Thyroid gland (tissue), 4 donors: ENCODE results near the gene RNGTT. TPM values are rescaled to one million over a fixed set of nuclear protein-coding genes. Genes with fewer than 3 reads are reported as not detected.

Source experiments
- DNase-seq, 2 donors: peaks; one replicate each; pipeline ENCODE4 v3.0.0-alpha.2; 2019
- H3K27ac ChIP-seq, 3 donors: fragments of 200-600 bp; sonication (generic); 1 replicate in 2 of 3; 2 replicates in 1 of 3; pipeline ENCODE4 v1.5.1; 2016 to 2019; ENCODE audit warnings: mild to moderate bottlenecking in 1 of 3, moderate library complexity in 1 of 3
- H3K27me3 ChIP-seq: fragments of 200-600 bp; sonication (generic); one replicate; pipeline ENCODE4 v1.5.1; 2019
- H3K36me3 ChIP-seq, 2 donors: fragments of 200-600 bp; sonication (generic); one replicate each; pipeline ENCODE4 v1.5.1; 2016 to 2019
- H3K4me1 ChIP-seq, 2 donors: fragments of 200-600 bp; sonication (generic); one replicate each; pipeline ENCODE4 v1.5.1; 2017 to 2019
- H3K4me3 ChIP-seq, 3 donors: fragments of 200-600 bp; sonication (generic); replicated peaks in 1 of 3; 1 replicate in 2 of 3; 2 replicates in 1 of 3; pipeline ENCODE4 v1.5.1; 2016; ENCODE audit warnings: mild to moderate bottlenecking in 1 of 3
- H3K9me3 ChIP-seq: fragments of 200-600 bp; sonication (generic); one replicate; pipeline ENCODE4 v1.5.1; 2017
- CTCF ChIP-seq, 6 experiments: fragments of 200-600 bp in 3 of 6; fragments of 450-650 bp in 3 of 6; sonication (generic) in 3 of 6; IDR thresholded peaks; one replicate each; pipeline ENCODE4 v1.5.1; 2016 to 2019; ENCODE audit warnings: antibody characterized with exemption in 6 of 6, mild to moderate bottlenecking in 2 of 6, inconsistent platforms in 1 of 6, moderate library complexity in 1 of 6
- POLR2A ChIP-seq, 2 donors: fragments of 450-650 bp; IDR thresholded peaks; one replicate each; pipeline ENCODE4 v1.6.1; 2017; ENCODE audit warnings: antibody characterized with exemption in 2 of 2, mild to moderate bottlenecking in 2 of 2, moderate library complexity in 1 of 2
- WGBS, 2 donors: methylation state at CpG; one replicate each; pipeline ENCODE4 v1.1.5; 2017; 5-methylcytosine and 5-hydroxymethylcytosine counted together
- intact Hi-C: fragments of 100-400 bp; cut with DNase I; formaldehyde crosslinking; loops from one replicate; pipeline ENCODE4 v1.15.1; 2023
- total RNA-seq, 4 donors: library from RNA; depleted of rRNA; stranded (reverse); fragments of >200 nt; gene quantifications; one replicate each; pipeline ENCODE4 v1.2.3, GENCODE V29; 2016

RNGTT gene
- total RNA-seq, 4 donors from 2014 or later = 19.1 to 31.4 (median 24.8) TPM

- WGBS, 2 donors = 96% methylated on average over 2 of the region's 2 CpGs
- H3K4me1 ChIP-seq = no peaks in the 10 kb centered on the region
- no peaks in the 10 kb centered on the region for H3K36me3 ChIP-seq
- H3K27ac ChIP-seq = no peak overlapping the region
- no peaks in the 10 kb centered on the region for H3K27me3 ChIP-seq
- intact Hi-C loops = no loop called here
- TF ChIP-seq POLR2A (IDR thresholded peaks at IDR 0.05) (no peak), CTCF (IDR thresholded peaks at IDR 0.05) (no peak)
- H3K9me3 ChIP-seq = no peaks in the 10 kb centered on the region
- no peak for DNase-seq
- no peak overlapping the region for H3K4me3 ChIP-seq
Observed at GRCh38 chr6:88920088-88920487, 43.3 kb downstream of the RNGTT start.

GRCh38 chr6:88919032-88919431 is 44.4 kb downstream of the RNGTT start:
- WGBS, 2 donors = 78 to 82% methylated on average over 1 of the region's 1 CpG
- Histone ChIP-seq H3K27ac (no peak overlapping the region), H3K9me3 (no peaks in the 10 kb centered on the region), H3K36me3 (no peaks in the 10 kb centered on the region), H3K4me3 (no peak overlapping the region), H3K27me3 (no peaks in the 10 kb centered on the region), H3K4me1 (no peaks in the 10 kb centered on the region)
- TF ChIP-seq POLR2A (IDR thresholded peaks at IDR 0.05) (no peak), CTCF (IDR thresholded peaks at IDR 0.05) (no peak)
- intact Hi-C loops = no loop called here
- no peak for DNase-seq

GRCh38 chr6:88916615-88917208 is 46.7 kb downstream of the RNGTT start:
- Histone ChIP-seq H3K4me1 (no peaks in the 10 kb centered on the region), H3K27me3 (no peaks in the 10 kb centered on the region), H3K36me3 (no peaks in the 10 kb centered on the region), H3K27ac (no peak overlapping the region), H3K9me3 (no peaks in the 10 kb centered on the region), H3K4me3 (no peak overlapping the region)
- intact Hi-C loops = no loop called here
- 48 to 96% methylated on average over 1 of the region's 1 CpG for WGBS, 2 donors
- DNase-seq = no peak
- no peak for TF ChIP-seq POLR2A (IDR thresholded peaks at IDR 0.05)
- TF ChIP-seq CTCF (IDR thresholded peaks at IDR 0.05) = no peak

- Histone ChIP-seq H3K36me3 (no peaks in the 10 kb centered on the region), H3K27ac (no peak overlapping the region), H3K9me3 (no peaks in the 10 kb centered on the region), H3K4me3 (no peak overlapping the region), H3K4me1 (peaks cover 5 to 7% of the 10 kb centered on the region in 2 donors), H3K27me3 (no peaks in the 10 kb centered on the region)
- 96 to 98% methylated on average over 3 of the region's 3 CpGs for WGBS, 2 donors
- intact Hi-C loops = no loop called here
- no peak for DNase-seq
- no peak for TF ChIP-seq POLR2A (IDR thresholded peaks at IDR 0.05)
- TF ChIP-seq CTCF (IDR thresholded peaks at IDR 0.05) = no peak
Observed at GRCh38 chr6:88914895-88915598, 48.4 kb downstream of the RNGTT start.

- TF ChIP-seq POLR2A (IDR thresholded peaks at IDR 0.05) (no peak), CTCF (IDR thresholded peaks at IDR 0.05) (no peak)
- Histone ChIP-seq H3K4me3 (no peak overlapping the region), H3K9me3 (no peaks in the 10 kb centered on the region), H3K27ac (no peak overlapping the region), H3K27me3 (no peaks in the 10 kb centered on the region), H3K36me3 (no peaks in the 10 kb centered on the region), H3K4me1 (peaks cover 7% of the 10 kb centered on the region in 2 donors)
- 93 to 95% methylated on average over 4 of the region's 4 CpGs for WGBS, 2 donors
- no peak for DNase-seq
- intact Hi-C loops = no loop called here
Observed at GRCh38 chr6:88914180-88914579, 49.2 kb downstream of the RNGTT start.
